T-helper 2 cell treated with Interferon-gamma antibody and Interleukin-4, amounts not matched to agents 100 ng/mL and 5 ng/mL, for 36 hours (primary cell): ENCODE results near the gene PDE4A. TPM values are rescaled to one million over a fixed set of nuclear protein-coding genes. Genes with fewer than 3 reads are reported as not detected.
"Not testable (repeated sequence)": the region's sequence is repeated elsewhere in the genome, so short reads cannot be mapped to it uniquely, and the experiment has no call there.

Source experiments
- intact Hi-C: fragments of 100-400 bp; cut with micrococcal nuclease; formaldehyde crosslinking; loops from one replicate; pipeline ENCODE4 v1.15.1; 2023
- total RNA-seq: library from RNA; stranded (reverse); gene quantifications from 2 replicates; pipeline ENCODE4 v1.2.3, GENCODE V29; 2022

PDE4A gene
- total RNA-seq, 1 donor from 2014 or later: 61.2 TPM

DNA sequence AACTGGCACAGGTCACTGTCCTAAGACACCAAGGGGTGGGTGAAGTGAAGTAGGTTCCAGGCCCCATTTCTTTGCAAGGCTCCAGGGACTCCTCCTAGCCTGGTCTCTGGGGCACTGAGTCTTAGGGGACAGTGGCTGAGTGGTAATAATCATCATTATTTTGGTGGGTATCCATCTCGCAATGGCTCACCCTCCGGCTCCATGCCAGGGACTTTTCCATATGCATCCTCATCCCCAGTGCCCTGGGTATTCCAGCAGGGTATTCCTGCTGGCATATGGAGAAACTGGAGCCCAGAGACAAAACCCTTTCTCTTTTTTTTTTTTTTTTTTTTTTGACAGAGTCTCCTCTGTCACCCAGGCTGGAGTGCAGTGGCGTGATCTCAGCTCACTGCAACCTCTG, 2.5 kb downstream of the PDE4A start:
- intact Hi-C loops: loop anchor here (5.0 to 10.0 kb wide), 2 partner anchors 79 to 672 kb away; partner anchors contain the start of gene KEAP1

DNA sequence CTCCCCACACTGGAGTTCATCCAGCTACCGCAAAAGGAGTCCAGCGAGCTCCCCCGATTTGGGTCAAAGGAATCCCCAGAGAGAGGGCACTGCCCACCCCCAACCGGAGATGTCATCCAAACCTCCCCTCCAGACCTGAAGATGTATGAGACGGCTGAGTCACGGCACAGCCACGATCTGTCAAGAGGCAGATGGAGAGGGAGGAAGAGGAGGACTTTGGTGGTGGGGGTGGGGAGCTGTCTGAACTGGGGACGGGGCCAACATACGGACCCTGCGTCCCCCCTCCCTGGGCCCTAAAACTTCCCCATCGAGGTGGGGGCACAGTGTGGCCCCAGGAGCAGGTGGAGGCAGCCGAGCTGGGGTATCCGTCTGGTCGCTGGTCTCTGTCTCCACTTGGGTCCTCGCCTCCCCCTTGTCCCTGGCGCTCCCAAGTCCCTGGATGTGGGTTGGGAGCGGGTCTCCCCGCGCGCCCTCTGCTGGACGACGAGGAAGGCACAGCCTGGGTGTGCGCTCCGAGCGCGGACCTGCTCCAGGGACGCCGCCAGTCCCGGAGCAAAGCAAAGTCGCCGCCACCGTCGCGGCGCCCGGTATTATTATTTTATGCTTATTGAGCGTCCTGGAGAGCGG, 3.8 kb downstream of the PDE4A start:
- intact Hi-C loops: loop anchor here (5.0 to 10.0 kb wide), 2 partner anchors 78 to 671 kb away; partner anchors contain the start of gene KEAP1

DNA sequence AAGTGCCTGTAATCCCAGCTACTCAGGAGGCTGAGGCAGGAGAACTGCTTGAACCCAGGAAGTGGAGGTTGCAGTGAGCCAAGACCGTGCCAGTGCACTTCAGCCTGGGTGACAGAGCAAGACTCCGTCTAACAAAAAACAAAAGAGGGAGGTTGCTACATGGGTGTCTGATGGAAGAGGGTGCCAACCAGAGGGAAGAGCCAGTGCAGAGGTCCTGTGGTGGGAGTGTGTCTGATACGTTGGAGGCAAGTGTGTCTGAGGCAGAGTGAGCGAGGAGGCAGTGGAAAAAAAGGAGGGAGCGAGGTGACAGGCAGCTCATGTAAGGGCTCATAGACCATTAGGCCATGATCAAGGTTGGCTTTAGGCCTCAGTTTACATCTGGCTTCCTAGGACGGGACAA, 6.8 kb downstream of the PDE4A start:
- intact Hi-C loops: loop anchor here (10.0 kb wide), 1 partner anchor 668 kb away; no protein-coding TSS in a partner anchor

DNA sequence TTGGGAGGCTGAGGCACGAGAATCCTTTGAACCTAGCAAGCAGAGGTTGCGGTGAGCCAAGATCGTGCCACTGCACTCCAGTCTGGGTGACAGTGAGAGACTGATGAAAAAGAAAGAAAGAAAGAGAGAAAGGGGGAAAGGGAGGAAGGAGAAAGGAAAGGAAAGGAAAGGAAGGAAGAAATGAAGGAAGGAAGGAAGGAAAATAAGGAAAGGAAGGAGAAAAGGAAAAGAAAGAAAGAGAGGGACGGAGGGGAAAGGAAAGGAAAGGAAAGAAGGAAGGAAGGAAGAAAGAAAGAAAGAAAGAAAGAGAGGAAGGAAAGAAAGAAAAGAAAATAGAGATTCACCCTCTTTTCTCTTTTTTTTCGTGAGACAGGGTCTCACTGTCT, 8.7 kb downstream of the PDE4A start:
- intact Hi-C loops: loop anchor here (1.0 to 10.0 kb wide), 2 partner anchors 10 to 666 kb away; no protein-coding TSS in a partner anchor

DNA sequence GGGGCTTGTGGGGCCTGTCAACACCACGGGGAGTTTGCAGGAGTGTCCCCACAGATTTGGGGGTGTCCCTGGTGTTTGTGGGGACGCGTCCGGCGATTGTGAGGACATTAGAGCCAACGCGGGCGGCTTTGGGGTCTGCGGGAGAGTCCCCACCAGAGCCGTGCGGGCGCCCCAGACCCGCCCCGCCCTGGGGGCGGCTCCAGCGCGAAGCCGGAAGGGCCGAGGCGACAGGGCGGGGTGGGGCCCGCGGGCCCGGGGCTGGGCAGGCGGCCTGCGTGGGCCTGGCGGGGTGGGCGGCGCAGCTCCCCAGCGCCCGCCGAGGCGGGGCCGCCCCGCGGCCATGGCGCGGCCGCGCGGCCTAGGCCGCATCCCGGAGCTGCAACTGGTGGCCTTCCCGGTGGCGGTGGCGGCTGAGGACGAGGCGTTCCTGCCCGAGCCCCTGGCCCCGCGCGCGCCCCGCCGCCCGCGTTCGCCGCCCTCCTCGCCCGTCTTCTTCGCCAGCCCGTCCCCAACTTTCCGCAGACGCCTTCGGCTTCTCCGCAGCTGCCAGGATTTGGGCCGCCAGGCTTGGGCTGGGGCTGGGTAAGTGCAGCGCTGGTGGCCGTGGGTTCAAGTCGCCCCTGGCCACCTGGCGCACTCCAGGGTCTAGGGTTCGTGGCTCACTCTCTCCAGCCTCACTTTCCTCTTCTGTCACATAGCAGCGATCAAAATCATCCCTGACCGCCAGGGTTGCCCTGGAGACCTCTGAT, 10.3 kb downstream of the PDE4A start:
- intact Hi-C loops: no loop called here

DNA sequence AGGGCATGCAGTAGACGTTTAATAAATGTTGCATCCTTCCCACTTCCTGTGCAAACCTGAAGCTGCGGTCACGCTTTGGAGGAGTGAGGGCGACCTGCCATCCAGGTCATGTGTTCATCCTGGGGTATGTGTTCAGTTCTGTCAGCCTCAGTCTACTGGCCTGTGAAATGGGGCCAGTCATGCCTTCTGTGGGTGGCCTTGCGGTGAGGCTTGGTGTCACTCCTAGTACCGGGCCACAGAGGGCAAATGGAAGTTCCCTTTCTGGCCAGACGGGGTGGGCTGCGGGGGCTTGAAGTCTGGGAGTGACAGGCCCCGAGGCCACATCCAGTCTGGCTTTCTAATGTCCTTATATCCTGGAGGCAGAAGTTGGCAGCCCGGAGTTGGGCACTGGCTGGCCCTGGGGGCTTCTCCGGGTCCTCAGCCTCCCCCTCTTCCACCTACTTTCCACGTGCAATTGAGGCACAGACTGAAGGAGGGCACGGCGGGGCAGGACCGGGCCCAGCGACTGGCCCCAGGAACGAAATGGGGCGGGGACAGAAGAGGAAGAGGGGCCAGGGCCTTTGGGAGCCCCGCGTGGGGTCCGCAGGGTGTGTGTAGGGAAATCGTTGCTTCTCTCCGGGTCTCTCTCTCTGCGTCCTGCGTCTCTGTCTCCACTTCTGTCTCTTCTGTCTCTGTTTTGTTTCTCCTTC, 11.1 kb downstream of the PDE4A start:
- intact Hi-C loops: no loop called here

DNA sequence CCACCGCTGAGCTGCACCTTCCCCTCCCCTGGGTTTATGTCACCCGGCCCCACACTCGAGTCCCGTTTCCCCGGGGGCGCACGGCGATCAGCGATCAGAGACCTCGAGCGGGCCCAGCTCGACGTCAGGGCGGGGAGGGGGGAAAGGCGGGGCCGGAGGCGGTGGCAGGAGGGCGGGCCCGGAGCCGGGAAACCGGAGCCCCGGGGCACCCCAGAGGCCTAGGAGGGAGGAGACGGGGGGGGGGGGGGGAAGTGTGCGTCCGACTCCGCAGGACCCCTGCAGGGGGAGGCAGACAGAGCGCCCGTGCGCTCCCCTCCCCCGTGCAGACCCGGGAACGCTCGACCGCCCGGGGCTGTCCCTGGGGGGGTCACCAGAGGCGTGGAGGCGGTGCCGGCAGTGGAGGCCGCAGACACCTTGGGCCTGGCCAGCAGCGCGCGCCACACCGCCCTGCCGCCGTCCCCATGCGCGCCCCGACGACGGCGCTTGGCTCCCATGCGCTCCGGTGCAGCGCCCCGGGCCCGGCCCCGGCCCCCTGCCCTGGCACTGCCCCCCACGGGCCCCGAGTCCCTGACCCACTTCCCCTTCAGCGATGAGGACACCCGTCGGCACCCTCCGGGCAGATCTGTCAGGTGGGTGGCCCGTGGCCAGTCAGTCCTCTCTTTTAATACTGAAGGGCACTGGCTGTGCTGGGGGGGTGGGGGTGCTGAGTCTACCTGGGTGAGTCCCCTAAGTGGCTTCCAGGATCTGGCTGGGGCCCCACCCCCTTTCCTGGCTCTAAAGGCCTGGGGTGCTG, 11.8 kb downstream of the PDE4A start:
- intact Hi-C loops: no loop called here

DNA sequence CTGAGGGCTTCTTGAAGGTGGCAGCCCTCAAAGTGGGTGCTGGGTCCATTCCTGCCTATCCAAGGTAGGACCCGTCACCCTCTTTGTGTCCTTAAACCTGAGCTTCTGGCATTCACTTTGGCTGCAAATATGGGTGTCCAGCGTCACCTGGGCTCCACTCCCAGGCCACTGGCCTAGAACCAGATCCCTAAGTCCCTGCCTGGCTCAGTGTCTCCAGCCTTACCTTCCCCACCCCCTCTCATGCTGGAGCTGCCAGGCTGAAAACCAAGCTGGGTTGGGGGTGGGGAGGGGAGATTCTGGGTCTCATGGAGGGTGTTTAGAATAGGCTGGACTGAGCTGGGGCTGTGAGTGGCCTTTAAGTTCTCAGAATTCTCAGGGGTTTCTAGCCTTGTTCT, 12.4 kb downstream of the PDE4A start:
- intact Hi-C loops: no loop called here

DNA sequence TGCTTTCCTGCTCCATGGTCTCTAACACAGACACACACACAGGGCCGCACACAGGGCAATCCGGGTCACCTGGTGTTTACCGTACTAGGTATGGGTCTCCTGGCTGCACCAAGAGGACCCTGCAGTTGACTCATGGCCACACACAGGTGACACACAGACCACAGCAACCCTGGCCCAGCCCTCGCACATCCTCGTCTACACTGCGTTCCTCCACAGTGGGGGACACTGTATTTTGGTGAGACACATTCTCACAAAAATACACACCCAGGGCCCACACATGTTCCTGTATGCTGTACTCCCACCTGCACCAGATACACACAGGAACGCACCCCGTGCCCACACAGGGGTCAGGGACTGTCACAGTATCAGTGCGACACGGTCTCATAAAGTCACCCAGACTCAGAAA, 12.8 kb downstream of the PDE4A start:
- intact Hi-C loops: no loop called here

DNA sequence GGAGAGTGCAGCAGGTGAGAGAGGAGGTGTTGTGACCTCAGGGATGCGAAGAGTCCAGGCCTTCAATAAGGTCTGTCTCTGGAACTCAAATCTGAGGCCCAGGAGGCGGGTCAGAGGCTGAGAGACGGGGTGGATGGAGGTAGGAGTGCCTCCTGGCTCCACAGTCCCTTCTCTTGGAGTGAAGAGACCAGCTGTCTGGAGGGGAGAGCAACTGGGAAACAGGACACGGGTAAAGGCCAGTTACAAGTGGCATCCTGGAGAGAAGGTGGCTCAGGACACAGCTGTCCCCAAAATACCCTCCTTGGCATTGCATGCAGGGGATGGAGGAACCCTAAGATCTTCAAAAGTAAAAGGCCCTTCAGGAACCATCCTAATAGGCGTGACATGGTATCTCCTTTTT, 19.2 kb downstream of the PDE4A start:
- intact Hi-C loops: no loop called here

DNA sequence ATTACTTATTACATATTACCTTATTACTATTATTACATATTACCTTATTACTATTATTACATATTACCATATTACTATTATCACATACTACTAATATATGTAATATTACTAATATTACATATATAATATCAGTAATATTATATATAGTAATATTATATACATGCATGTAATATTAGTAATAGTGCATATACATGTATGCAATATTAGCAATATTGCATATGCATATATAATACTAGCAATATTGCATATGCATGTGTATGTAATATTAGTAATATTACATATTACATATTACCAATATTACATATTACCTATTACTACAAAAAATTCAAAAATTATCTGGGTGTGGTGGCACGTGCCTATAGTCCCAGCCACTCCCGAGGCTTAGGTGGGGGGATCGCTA, 22.4 kb downstream of the PDE4A start:
- intact Hi-C loops: no loop called here

DNA sequence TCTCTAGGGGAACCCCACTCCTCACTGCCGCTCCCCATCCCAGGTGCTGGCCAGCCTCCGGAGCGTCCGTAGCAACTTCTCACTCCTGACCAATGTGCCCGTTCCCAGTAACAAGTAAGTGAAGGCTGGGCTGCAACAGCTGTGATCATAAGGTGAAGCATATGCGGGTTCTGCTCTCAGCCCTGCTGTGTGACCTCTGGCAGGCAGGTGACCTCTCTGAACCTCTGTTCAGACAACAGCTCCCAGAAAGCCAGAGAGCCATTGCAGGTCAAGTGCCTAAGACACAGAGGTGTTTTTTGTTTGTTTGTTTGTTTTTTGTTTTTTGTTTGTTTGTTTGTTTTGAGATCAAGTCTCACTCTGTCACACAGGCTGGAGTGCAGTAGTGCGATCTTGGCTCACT, 28.7 kb downstream of the PDE4A start:
- intact Hi-C loops: no loop called here

DNA sequence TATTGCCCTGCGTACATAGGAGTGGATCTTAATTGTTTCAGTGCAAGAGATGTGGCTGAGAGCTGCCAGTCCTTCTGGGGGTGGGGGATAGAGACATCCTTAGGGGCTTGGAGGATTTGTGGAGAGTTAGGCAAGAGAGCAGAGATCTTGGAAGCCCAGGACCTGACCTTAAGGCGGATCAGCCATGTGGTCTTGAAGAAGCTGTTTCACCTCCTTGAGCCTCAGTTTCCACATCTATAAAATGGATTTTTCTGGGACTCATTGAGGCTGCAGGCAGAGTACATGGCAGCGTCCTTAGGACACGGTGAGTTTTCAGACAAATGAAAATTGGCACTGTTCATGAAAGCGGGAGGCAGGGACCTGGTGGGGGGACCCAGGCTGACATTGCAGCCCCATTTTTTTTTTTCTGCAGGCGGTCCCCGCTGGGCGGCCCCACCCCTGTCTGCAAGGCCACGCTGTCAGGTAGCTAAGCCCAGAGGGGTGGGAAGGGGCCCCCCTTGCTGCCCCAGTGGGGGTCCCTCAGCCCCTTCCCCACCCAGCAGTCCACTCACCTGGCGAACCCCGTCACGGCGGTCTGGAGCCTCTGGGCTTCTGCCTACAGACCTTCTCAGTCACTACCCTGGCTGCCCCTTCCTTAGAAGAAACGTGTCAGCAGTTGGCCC, 30.0 kb downstream of the PDE4A start:
- intact Hi-C loops: no loop called here

DNA sequence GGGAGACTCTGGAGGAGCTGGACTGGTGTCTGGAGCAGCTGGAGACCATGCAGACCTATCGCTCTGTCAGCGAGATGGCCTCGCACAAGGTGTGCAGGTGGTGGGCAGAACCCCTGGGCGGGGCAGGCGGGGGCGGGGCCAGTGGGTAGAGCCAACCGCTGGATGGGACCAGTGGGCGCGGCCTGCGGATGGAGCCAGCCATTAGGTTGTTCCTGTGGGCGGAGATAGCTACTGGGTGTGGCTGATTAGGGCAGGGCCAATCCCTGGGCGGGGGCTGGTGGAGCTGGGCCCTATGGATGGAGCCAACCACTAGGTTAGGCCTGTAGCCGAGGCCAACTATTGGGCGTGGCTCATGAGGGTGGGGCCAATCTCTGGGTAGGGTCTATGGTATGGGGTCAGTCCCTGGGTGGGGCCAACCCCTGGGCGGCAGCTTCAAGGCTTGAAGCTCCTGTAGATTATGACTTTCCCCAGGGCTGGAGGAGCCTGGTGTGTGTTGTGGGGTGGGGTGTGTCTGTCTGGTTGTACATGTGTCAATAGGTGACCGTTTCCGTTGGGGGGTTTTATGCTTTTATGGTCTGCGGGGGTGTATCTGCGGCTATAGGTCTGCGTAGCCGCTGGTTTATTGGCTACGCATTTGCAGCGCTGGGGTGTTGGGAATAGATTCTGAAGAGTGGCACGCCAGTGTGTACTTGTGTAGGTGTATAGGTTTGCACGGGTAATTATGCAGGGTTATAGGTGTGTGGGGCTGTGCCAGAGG, 30.7 kb downstream of the PDE4A start:
- intact Hi-C loops: no loop called here

DNA sequence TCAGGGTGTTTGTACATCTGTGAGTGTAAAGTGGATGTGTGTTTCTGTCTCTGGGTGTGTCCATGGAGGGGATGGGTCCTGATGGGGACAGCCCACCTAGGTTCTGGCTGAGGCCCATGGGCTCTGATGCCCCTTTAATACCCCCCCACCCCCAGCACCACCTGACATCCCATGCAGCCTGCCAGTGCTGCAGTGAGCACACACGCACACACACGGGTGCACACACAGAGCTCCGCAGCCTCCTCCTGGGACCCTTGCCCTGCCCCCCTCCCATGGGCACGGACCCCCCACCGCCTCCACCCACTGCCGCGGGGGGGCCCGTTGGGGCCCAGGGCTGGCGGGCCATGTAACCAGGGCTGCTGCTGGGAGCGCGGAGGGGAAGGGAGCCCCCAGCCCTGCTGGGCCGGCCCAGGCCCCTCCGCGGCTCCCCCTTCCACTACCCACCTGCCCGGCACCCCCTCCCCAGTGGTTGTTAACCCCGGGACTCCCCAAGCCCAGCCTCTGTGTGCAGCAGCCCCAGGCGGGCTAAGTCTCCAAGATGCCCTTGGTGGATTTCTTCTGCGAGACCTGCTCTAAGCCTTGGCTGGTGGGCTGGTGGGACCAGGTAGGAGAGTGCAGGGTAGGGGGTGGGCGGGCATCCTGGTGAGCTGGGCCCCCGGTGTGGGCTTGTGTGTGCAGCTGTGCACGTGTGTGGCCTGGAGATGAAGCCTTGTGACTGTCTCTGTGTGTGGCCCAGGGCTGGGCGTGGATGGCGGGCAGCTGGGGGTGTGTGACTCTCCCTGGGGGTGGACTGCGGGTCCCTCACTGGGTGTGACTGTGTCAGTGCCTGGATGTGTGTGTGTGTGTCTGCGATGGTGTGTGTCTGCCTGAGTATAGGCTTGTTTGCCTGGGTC, 32.6 kb downstream of the PDE4A start:
- intact Hi-C loops: no loop called here

DNA sequence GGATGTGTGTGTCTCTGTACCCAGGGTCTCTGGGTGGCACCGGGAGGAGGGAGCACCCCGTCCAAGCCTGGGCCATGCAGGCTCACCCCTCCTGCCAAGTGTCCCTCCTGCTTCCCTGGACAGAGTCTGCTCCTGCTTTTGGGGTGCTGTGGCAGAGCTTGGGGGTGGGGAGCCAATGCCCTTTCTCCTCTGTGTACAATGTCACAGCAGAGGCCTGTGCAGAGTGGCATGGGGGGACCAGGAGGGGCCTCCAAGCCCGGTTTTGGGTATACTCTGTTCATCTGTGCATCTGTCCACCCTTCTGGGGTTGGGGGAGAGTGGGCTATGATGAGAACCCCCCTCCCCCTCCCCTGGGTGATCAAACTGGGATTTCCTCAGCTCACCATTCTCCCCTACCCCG, 33.5 kb downstream of the PDE4A start:
- intact Hi-C loops: no loop called here

DNA sequence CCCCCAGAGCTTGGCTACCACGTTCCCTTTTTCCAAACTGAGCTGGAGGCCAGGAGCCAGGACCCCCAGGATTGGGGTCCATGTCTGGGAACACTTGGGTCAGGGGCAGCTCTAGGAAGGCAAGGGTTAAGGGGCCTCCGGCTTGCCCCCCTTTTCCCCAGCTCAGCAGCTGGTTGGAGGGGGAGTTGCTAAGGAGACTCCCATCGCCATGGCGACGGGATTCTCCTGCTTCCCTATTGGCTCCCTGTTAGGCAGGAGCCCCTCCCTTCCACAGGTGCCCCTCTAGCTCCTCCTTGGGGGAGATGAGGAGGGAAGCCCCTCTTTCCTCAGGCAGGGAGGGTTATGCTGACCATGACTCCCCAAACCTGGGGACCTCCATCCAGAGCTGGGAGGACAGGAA, 33.9 kb downstream of the PDE4A start:
- intact Hi-C loops: no loop called here

DNA sequence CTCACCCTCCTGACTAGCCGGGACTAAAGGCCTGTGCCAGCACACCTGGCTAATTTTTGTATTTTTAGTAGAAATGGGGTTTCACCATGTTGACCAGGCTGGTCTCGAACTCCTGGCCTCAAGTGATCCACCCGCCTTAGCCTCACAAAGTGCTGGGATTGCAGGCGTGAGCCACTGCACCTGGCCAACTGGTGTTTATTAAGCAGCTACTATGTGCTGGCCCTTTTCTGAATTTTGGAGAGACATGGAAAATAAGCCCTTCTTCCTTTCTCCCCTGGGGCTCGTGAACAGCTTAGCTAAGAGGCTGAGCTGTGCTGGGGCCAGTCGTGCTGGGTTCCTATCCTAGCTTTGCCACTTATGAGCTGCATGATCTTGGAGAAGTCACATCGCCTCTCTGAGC, 38.4 kb downstream of the PDE4A start:
- intact Hi-C loops: not testable (repeated sequence)

DNA sequence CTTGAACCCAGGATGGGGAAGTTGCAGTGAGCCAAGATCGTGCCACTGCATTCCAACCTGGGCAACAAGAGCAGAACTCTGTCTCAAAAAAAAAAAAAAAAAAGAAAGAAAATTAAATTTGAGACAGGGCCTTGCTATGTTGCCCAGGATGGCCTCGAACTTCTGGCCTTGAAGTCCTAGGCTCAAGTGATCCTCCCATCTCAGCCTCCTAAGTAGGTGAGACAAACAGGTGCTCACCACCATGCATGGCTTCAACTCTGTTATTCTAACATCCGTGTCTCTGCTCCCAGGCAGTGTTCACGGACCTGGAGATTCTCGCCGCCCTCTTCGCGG, 40.3 kb downstream of the PDE4A start:
- intact Hi-C loops: loop anchor here (1.0 kb wide), 1 partner anchor 109 kb away; no protein-coding TSS in a partner anchor
